Neutrophil (primary cell): ENCODE results near the gene ARPIN.
"Not testable (repeated sequence)": the region's sequence is repeated elsewhere in the genome, so short reads cannot be mapped to it uniquely, and the experiment has no call there.

Experiments
- H3K27ac ChIP-seq: fragments of 200-600 bp; sonication (generic); 2 replicates; pipeline ENCODE4 v1.5.1; 2016; ENCODE audit warnings: mild to moderate bottlenecking, moderate library complexity
- H3K27me3 ChIP-seq: fragments of 200-600 bp; sonication (generic); 2 replicates; pipeline ENCODE4 v1.6.0; 2016; ENCODE audit warnings: mild to moderate bottlenecking
- H3K36me3 ChIP-seq: fragments of 200-600 bp; sonication (generic); 2 replicates; pipeline ENCODE4 v1.5.1; 2017
- H3K4me1 ChIP-seq, 2 experiments: fragments of 200-600 bp in 1 of 2; sonication (generic) in 1 of 2; 1 replicate in 1 of 2; 2 replicates in 1 of 2; pipeline versions ENCODE4 v1.5.1 to v1.6.1; 2013 to 2016; ENCODE audit warnings: low read depth in 1 of 2, low read length in 1 of 2, mild to moderate bottlenecking in 1 of 2, moderate library complexity in 1 of 2; ENCODE audit not compliant: control insufficient read depth in 1 of 2, insufficient read depth in 1 of 2
- H3K4me3 ChIP-seq, 2 experiments: fragments of 200-600 bp in 1 of 2; sonication (generic) in 1 of 2; 1 replicate in 1 of 2; 2 replicates in 1 of 2; pipeline ENCODE4 v1.5.1; 2013 to 2016; ENCODE audit warnings: low read depth in 1 of 2, low read length in 1 of 2, mild to moderate bottlenecking in 1 of 2, moderate library complexity in 1 of 2
- H3K9me3 ChIP-seq: fragments of 200-600 bp; sonication (generic); 2 replicates; pipeline ENCODE4 v1.5.1; 2016
- CTCF ChIP-seq: fragments of 200-600 bp; sonication (generic); IDR thresholded peaks from 2 replicates; pipeline ENCODE4 v1.5.1; 2016; ENCODE audit warnings: antibody characterized with exemption

Gene ARPIN

GRCh38 chr15:89893696-89894447 lies 18.9 kb downstream of the ARPIN start, which contains the start of gene AP3S2:
TSS of gene AP3S2 (minus strand) at chr15:89893994. CDS start at chr15:89893949, 45 bp downstream.
- no peak for TF ChIP-seq CTCF

GRCh38 chr15:89893027-89893426 lies 19.7 kb downstream of the ARPIN start:
- Histone ChIP-seq H3K4me1 (peaks cover 45% of the 10 kb centered on the region in 2 experiments), H3K27me3 (no peaks in the 10 kb centered on the region), H3K4me3 (peak overlapping the region; percentile 84 to 97), H3K9me3 (no peaks in the 10 kb centered on the region), H3K27ac (peak overlapping the region; percentile 99), H3K36me3 (peaks cover 10% of the 10 kb centered on the region)
- TF ChIP-seq CTCF: no peak

More at GRCh38 chr15:89893696-89894447, 18.9 kb downstream of the ARPIN start, which contains the start of gene AP3S2:
- no peaks in the 10 kb centered on the region for H3K27me3 ChIP-seq
- no peaks in the 10 kb centered on the region for H3K9me3 ChIP-seq
- H3K4me3 ChIP-seq: peak within 1 kb of the TSS; percentile 84 to 97
- peak within 1 kb of the TSS; percentile 99 for H3K27ac ChIP-seq
- peaks cover 45% of the 10 kb centered on the region in 2 experiments for H3K4me1 ChIP-seq
- H3K36me3 ChIP-seq: peaks cover 2% of the 10 kb centered on the region

GRCh38 chr15:89888214-89888804 lies 24.4 kb downstream of the ARPIN start:
- Histone ChIP-seq H3K36me3 (peaks cover 29% of the 10 kb centered on the region), H3K9me3 (no peaks in the 10 kb centered on the region), H3K4me3 (no peak overlapping the region), H3K27ac (peak overlapping the region; percentile 30), H3K27me3 (no peaks in the 10 kb centered on the region), H3K4me1 (peaks cover 43 to 52% of the 10 kb centered on the region in 2 experiments)
- peak; percentile 27 for TF ChIP-seq CTCF

GRCh38 chr15:89885611-89886010 lies 27.1 kb downstream of the ARPIN start:
- Histone ChIP-seq H3K27ac (peak overlapping the region; percentile 81), H3K9me3 (no peaks in the 10 kb centered on the region), H3K27me3 (no peaks in the 10 kb centered on the region), H3K36me3 (peaks cover 29% of the 10 kb centered on the region), H3K4me3 (no peak overlapping the region), H3K4me1 (peaks cover 16 to 26% of the 10 kb centered on the region in 2 experiments)
- TF ChIP-seq CTCF: no peak

- Histone ChIP-seq H3K27ac (peak overlapping the region; percentile 81), H3K36me3 (peaks cover 29% of the 10 kb centered on the region), H3K4me1 (peaks cover 16 to 23% of the 10 kb centered on the region in 2 experiments)
- not testable (repeated sequence) for H3K9me3 ChIP-seq, H3K4me3 ChIP-seq, H3K27me3 ChIP-seq
Measured at GRCh38 chr15:89885179-89885578, 27.6 kb downstream of the ARPIN start.

- no peak for TF ChIP-seq CTCF
- peaks cover 24% of the 10 kb centered on the region for H3K36me3 ChIP-seq
- H3K9me3 ChIP-seq: no peaks in the 10 kb centered on the region
- H3K4me1 ChIP-seq: peaks cover 23 to 30% of the 10 kb centered on the region in 2 experiments
- H3K4me3 ChIP-seq: no peak overlapping the region
- H3K27me3 ChIP-seq: no peaks in the 10 kb centered on the region
- H3K27ac ChIP-seq: peak overlapping the region; percentile 81
Measured at GRCh38 chr15:89883518-89883917, 29.2 kb downstream of the ARPIN start.
